ENCODE data around the gene VTA1. TPM values are rescaled to one million over a fixed set of nuclear protein-coding genes. Genes with fewer than 3 reads are reported as not detected.

The VTA1 gene
- total RNA-seq, 1 experiment from 2014 or later: 67.8 TPM

GRCh38 chr6:142271476-142271875 is 124.4 kb downstream of the VTA1 start (continued):
- TF ChIP-seq REST (IDR thresholded peaks at IDR 0.05; ENCODE audit: low read depth) (no peak), ATF3 (IDR thresholded peaks at IDR 0.05) (no peak), EGR1 (IDR thresholded peaks at IDR 0.05; ENCODE audit: low read depth) (no peak), FOSL1 (IDR thresholded peaks at IDR 0.05; ENCODE audit: low read depth) (no peak), ZBTB33 (IDR thresholded peaks at IDR 0.05; ENCODE audit: extremely low read depth, insufficient replicate concordance, low read length) (no peak), EZH2phosphoT487 (IDR thresholded peaks at IDR 0.05; ENCODE audit: borderline replicate concordance) (no peak)

Other genes with a start within 250 kb of the VTA1 start
- not detected for gene GJE1, start 14.3 kb upstream of the VTA1 start, total RNA-seq (2021; ENCODE audit: unreplicated experiment)
- not detected for gene NMBR, start 141 bp upstream of the VTA1 start, total RNA-seq (2021; ENCODE audit: unreplicated experiment)
- 67.9 TPM for gene ADGRG6, start 154.7 kb downstream of the VTA1 start, total RNA-seq (2021; ENCODE audit: unreplicated experiment)

Data from HCT116 (cell line).